Caco-2 (cell line): ENCODE results near the gene PELO. TPM values are rescaled to one million over a fixed set of nuclear protein-coding genes. Genes with fewer than 3 reads are reported as not detected.

Experiments used
- BruUV-seq: library from RNA; stranded (reverse); fragments of 400-500 nt; replicated peaks from 2 replicates; lab custom pipeline; 2021; lab: Mats Ljungman, UMichigan
- CTCF ChIA-PET: fragments of 300-600 bp; sonication (Branson Sonifier 250); formaldehyde crosslinking; loops from one replicate; lab custom pipeline; 2022; ENCODE audit warnings: antibody characterized with exemption; lab: Charles Lee
- POLR2A ChIA-PET: fragments of 300-600 bp; sonication (Branson Sonifier 250); formaldehyde crosslinking; loops from one replicate; lab custom pipeline; 2022; ENCODE audit warnings: antibody characterized with exemption; lab: Charles Lee
- DNase-seq, 2 experiments: peaks; one replicate each; pipeline versions ENCODE4 v3.0.0 to v3.0.0-alpha.2; 2020 to 2022
- H3K27me3 ChIP-seq: replicated peaks from 2 replicates; pipeline ENCODE4 v1.6.0; 2011; ENCODE audit warnings: low read length; ENCODE audit not compliant: control insufficient read depth, insufficient read depth
- H3K36me3 ChIP-seq: 2 replicates; pipeline ENCODE4 v1.5.1; 2011; ENCODE audit warnings: low read length; ENCODE audit not compliant: control insufficient read depth, insufficient read depth
- H3K4me1 ChIP-seq: fragments of 250-450 bp; sonication (Bioruptor Pico); 2 replicates; pipeline ENCODE4 v1.5.1; 2020; ENCODE audit warnings: mild to moderate bottlenecking
- H3K4me3 ChIP-seq: 2 replicates; pipeline ENCODE4 v1.5.1; 2011; ENCODE audit warnings: low read depth, mild to moderate bottlenecking, control low read depth, low read length
- H3K9me3 ChIP-seq: fragments of 250-450 bp; sonication (Bioruptor Pico); 2 replicates; pipeline ENCODE4 v1.5.1; 2020; ENCODE audit warnings: mild to moderate bottlenecking, moderate library complexity
- H3K27ac Mint-ChIP-seq: one replicate; pipeline ENCODE4 v1.8.0; 2022; ENCODE audit warnings: mixed read lengths; ENCODE audit not compliant: unreplicated experiment
- H3K27me3 Mint-ChIP-seq: one replicate; pipeline ENCODE4 v1.8.0; 2022; ENCODE audit warnings: mixed read lengths; ENCODE audit not compliant: insufficient read depth, unreplicated experiment
- H3K36me3 Mint-ChIP-seq: one replicate; pipeline ENCODE4 v1.8.0; 2022; ENCODE audit warnings: mild to moderate bottlenecking, mixed read lengths; ENCODE audit not compliant: insufficient read depth, unreplicated experiment
- H3K4me1 Mint-ChIP-seq: one replicate; pipeline ENCODE4 v1.8.0; 2022; ENCODE audit warnings: low read depth, mixed read lengths; ENCODE audit not compliant: unreplicated experiment
- H3K4me3 Mint-ChIP-seq: one replicate; pipeline ENCODE4 v1.8.0; 2022; ENCODE audit warnings: mild to moderate bottlenecking, moderate library complexity, mixed read lengths; ENCODE audit not compliant: unreplicated experiment
- H3K9me3 Mint-ChIP-seq: one replicate; pipeline ENCODE4 v1.8.0; 2022; ENCODE audit warnings: mixed read lengths; ENCODE audit not compliant: unreplicated experiment
- CTCF ChIP-seq, 2 experiments: fragments of 200-600 bp in 1 of 2; IDR thresholded peaks; 1 replicate in 1 of 2; 2 replicates in 1 of 2; pipeline versions ENCODE4 v1.5.1 to v1.8.0; 2011 to 2022; ENCODE audit warnings: antibody characterized with exemption in 1 of 2, control low read depth in 1 of 2, inconsistent platforms in 1 of 2, low read depth in 1 of 2, low read length in 1 of 2, mild to moderate bottlenecking in 1 of 2, moderate library complexity in 1 of 2; ENCODE audit not compliant: insufficient read depth in 1 of 2, severe bottlenecking in 1 of 2, unreplicated experiment in 1 of 2
- intact Hi-C: fragments of 100-400 bp; cut with micrococcal nuclease; formaldehyde crosslinking; loops from one replicate; pipeline ENCODE4 v1.10.0; 2022; ENCODE audit not compliant: unreplicated experiment
- total RNA-seq: library from RNA; stranded (reverse); gene quantifications from 2 replicates; pipeline ENCODE4 v1.2.3, GENCODE V29; 2022

Gene PELO
- total RNA-seq, 1 experiment from 2014 or later, result 25.9 TPM

DNA sequence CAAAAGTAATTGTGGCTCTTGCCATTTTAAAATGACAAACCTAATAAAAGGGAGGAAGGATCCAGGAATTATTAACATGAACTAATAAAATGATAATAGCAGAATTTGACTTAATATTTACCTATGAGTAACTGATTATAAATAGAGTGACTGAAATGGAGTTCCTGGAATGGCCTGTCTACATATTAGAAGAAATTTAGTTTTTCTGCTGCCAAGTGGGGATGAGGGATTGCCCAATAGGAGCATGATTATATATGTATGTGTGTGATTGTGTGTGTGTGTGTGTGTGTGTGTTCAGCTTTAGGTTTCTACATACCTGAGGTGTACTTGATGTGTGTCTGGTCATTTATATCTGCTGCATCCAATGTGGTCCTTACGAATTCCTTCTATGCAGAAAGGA is 36.6 kb upstream of the PELO start:
- no peak overlapping the region for H3K4me3 Mint-ChIP-seq
- ChIA-PET POLR2A (no interaction called here), CTCF (no interaction called here)
- peaks cover 12% of the 10 kb centered on the region for H3K27me3 Mint-ChIP-seq
- H3K9me3 Mint-ChIP-seq, result no peaks in the 10 kb centered on the region
- Histone ChIP-seq H3K4me1 (peaks cover 7% of the 10 kb centered on the region; the same call in 1 of the 2 replicates), H3K27me3 (no peaks in the 10 kb centered on the region), H3K36me3 (no peaks in the 10 kb centered on the region), H3K9me3 (no peaks in the 10 kb centered on the region), H3K4me3 (no peak overlapping the region)
- no peaks in the 10 kb centered on the region for H3K36me3 Mint-ChIP-seq
- no peak overlapping the region for H3K27ac Mint-ChIP-seq
- H3K4me1 Mint-ChIP-seq, result peaks cover under 1% of the 10 kb centered on the region
- no peak for TF ChIP-seq CTCF (IDR thresholded peaks at IDR 0.05; ENCODE audit: insufficient read depth in 1 of 2, low read depth in 1 of 2, low read length in 1 of 2, severe bottlenecking in 1 of 2, unreplicated experiment in 1 of 2)
- no peak for DNase-seq
- BruUV-seq, result no TSS peak
- intact Hi-C loops, result no loop called here

- H3K4me1 ChIP-seq, result no peaks in the 10 kb centered on the region
- Mint-ChIP-seq H3K27ac (no peak overlapping the region), H3K36me3 (no peaks in the 10 kb centered on the region), H3K4me1 (no peaks in the 10 kb centered on the region), H3K4me3 (no peak overlapping the region), H3K9me3 (no peaks in the 10 kb centered on the region), H3K27me3 (peaks cover 10% of the 10 kb centered on the region)
- BruUV-seq, result no TSS peak
- DNase-seq, result no peak
- intact Hi-C loops, result no loop called here
- ChIA-PET CTCF (interaction anchor here (0.6 to 0.7 kb wide), 2 partner anchors 16 to 139 kb away, joined by 3 read pairs; no protein-coding TSS in a partner anchor), POLR2A (no interaction called here)
- H3K9me3 ChIP-seq, result no peaks in the 10 kb centered on the region
- TF ChIP-seq CTCF (IDR thresholded peaks at IDR 0.05; ENCODE audit: insufficient read depth in 1 of 2, low read depth in 1 of 2, low read length in 1 of 2, severe bottlenecking in 1 of 2, unreplicated experiment in 1 of 2), result no peak
- no peaks in the 10 kb centered on the region for H3K36me3 ChIP-seq
- no peak overlapping the region for H3K4me3 ChIP-seq
- no peaks in the 10 kb centered on the region for H3K27me3 ChIP-seq
These were observed 33.7 kb upstream of the PELO start for GRCh38 chr5:52754051-52754450.

DNA sequence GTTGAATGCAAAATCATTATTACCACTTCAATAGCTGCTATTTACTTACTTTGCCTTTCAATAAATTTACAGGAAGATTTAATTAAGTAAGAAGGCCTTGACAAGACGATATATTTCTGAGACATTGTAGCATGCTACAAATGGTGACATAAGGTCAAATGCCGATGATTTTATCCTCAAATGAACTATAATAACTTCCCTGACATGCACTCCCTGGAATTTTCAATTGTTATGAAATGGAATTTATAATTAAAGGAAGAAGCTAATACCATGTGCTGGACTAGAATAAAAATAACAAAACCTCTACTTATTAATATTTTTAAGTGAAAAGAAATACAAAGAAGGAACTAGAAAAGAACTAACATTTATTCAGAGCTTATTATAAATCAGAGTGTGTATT is 30.2 kb upstream of the PELO start:
- H3K9me3 ChIP-seq, result no peaks in the 10 kb centered on the region
- H3K27ac Mint-ChIP-seq, result no peak overlapping the region
- no peak for TF ChIP-seq CTCF (IDR thresholded peaks at IDR 0.05; ENCODE audit: insufficient read depth in 1 of 2, low read depth in 1 of 2, low read length in 1 of 2, severe bottlenecking in 1 of 2, unreplicated experiment in 1 of 2)
- DNase-seq, result no peak
- H3K4me3 ChIP-seq, result no peak overlapping the region
- no peaks in the 10 kb centered on the region for H3K27me3 ChIP-seq
- no peaks in the 10 kb centered on the region for H3K4me1 Mint-ChIP-seq
- H3K36me3 Mint-ChIP-seq, result no peaks in the 10 kb centered on the region
- no TSS peak for BruUV-seq
- intact Hi-C loops, result loop anchor here (2.0 kb wide), 1 partner anchor 65 kb away; no protein-coding TSS in a partner anchor
- ChIA-PET CTCF (no interaction called here), POLR2A (no interaction called here)
- no peaks in the 10 kb centered on the region for H3K36me3 ChIP-seq
- H3K27me3 Mint-ChIP-seq, result peaks cover 6% of the 10 kb centered on the region
- no peak overlapping the region for H3K4me3 Mint-ChIP-seq
- H3K4me1 ChIP-seq, result no peaks in the 10 kb centered on the region
- no peaks in the 10 kb centered on the region for H3K9me3 Mint-ChIP-seq
